Keratinocyte (primary cell): ENCODE data around the gene ZNF613. TPM values are rescaled to one million over a fixed set of nuclear protein-coding genes. Genes with fewer than 3 reads are reported as not detected.

Experiments used
- DNase-seq: peaks from one replicate; pipeline ENCODE4 v3.0.0-alpha.2; 2011; ENCODE audit warnings: low read depth, missing footprints, low spot score
- FAIRE-seq: peaks from 2 replicates; lab custom pipeline; 2011; peaks lifted over from hg19 to GRCh38; lab: Jason Lieb, UNC
- H2AFZ ChIP-seq: 2 replicates; pipeline ENCODE4 v1.6.0; 2012; ENCODE audit warnings: low read length, control low read depth, inconsistent platforms; ENCODE audit not compliant: control insufficient read depth
- H3K27ac ChIP-seq: 2 replicates; pipeline ENCODE4 v1.5.1; 2011; ENCODE audit warnings: low read length; ENCODE audit not compliant: control insufficient read depth, insufficient read depth
- H3K27me3 ChIP-seq: 3 replicates; pipeline ENCODE4 v1.6.0; 2011; ENCODE audit warnings: low read length; ENCODE audit not compliant: control insufficient read depth, insufficient read depth; ENCODE audit errors: extremely low read depth
- H3K36me3 ChIP-seq, 2 experiments: 2 replicates in 1 of 2; 3 replicates in 1 of 2; pipeline ENCODE4 v1.5.1; 2011; ENCODE audit warnings: low read length in 2 of 2, mild to moderate bottlenecking in 1 of 2; ENCODE audit not compliant: control insufficient read depth in 2 of 2, insufficient read depth in 2 of 2; ENCODE audit errors: extremely low read depth in 1 of 2
- H3K4me1 ChIP-seq: 3 replicates; pipeline ENCODE4 v1.5.1; 2011; ENCODE audit warnings: low read length; ENCODE audit not compliant: control insufficient read depth, insufficient read depth; ENCODE audit errors: extremely low read depth
- H3K4me2 ChIP-seq: 3 replicates; pipeline ENCODE4 v1.6.0; 2011; ENCODE audit warnings: low read depth, low read length; ENCODE audit not compliant: control insufficient read depth, insufficient read depth; ENCODE audit errors: extremely low read depth
- H3K4me3 ChIP-seq, 3 experiments: fragments of 200-600 bp in 1 of 3; sonication (generic) in 1 of 3; 2 replicates in 2 of 3; 3 replicates in 1 of 3; pipeline ENCODE4 v1.5.1; 2011 to 2016; ENCODE audit warnings: low read length in 3 of 3, mild to moderate bottlenecking in 3 of 3, control low read depth in 2 of 3, inconsistent platforms in 1 of 3, low read depth in 1 of 3, mixed read lengths in 1 of 3, mixed run types in 1 of 3, moderate library complexity in 1 of 3; ENCODE audit not compliant: control insufficient read depth in 2 of 3, insufficient read depth in 2 of 3; ENCODE audit errors: extremely low read depth in 1 of 3
- H3K79me2 ChIP-seq: 2 replicates; pipeline ENCODE4 v1.6.0; 2012; ENCODE audit warnings: low read length; ENCODE audit not compliant: control insufficient read depth, insufficient read depth
- H3K9ac ChIP-seq: 3 replicates; pipeline ENCODE4 v1.6.0; 2011; ENCODE audit warnings: low read length; ENCODE audit not compliant: control insufficient read depth, insufficient read depth; ENCODE audit errors: extremely low read depth
- H3K9me1 ChIP-seq: 3 replicates; pipeline ENCODE4 v1.6.0; 2011; ENCODE audit warnings: low read length; ENCODE audit not compliant: control insufficient read depth, insufficient read depth; ENCODE audit errors: extremely low read depth
- H3K9me3 ChIP-seq: 2 replicates; pipeline ENCODE4 v1.5.1; 2012; ENCODE audit warnings: low read depth, low read length; ENCODE audit not compliant: control insufficient read depth
- H4K20me1 ChIP-seq: 3 replicates; pipeline ENCODE4 v1.6.0; 2011; ENCODE audit warnings: low read length; ENCODE audit not compliant: control insufficient read depth, insufficient read depth; ENCODE audit errors: extremely low read depth
- CTCF ChIP-seq, 3 experiments: IDR thresholded peaks in 1 of 3; conservative IDR thresholded peaks in 1 of 3; optimal IDR thresholded peaks in 1 of 3; 2 replicates in 2 of 3; 3 replicates in 1 of 3; pipeline versions ENCODE3 to v1.5.1; 2011; ENCODE audit warnings: low read length in 3 of 3, mild to moderate bottlenecking in 3 of 3, moderate library complexity in 2 of 3, control low read depth in 1 of 3, inconsistent platforms in 1 of 3; ENCODE audit not compliant: insufficient read depth in 2 of 3; ENCODE audit errors: extremely low read depth in 1 of 3
- EZH2 ChIP-seq: IDR thresholded peaks from one replicate; pipeline ENCODE4 v1.6.1; 2012; ENCODE audit warnings: inconsistent platforms, mild to moderate bottlenecking, low read length, moderate library complexity
- dilution Hi-C: fragments of 300-500 bp; cut with MboI; formaldehyde crosslinking; loops from one replicate; pipeline ENCODE4 v1.7.0; 2020; ENCODE audit warnings: low sequenced_read_pairs; ENCODE audit not compliant: extremely low pct_ligation_motif_present
- polyA plus RNA-seq, 5 experiments: library from polyadenylated mRNA; depleted of rRNA in 3 of 5; stranded (reverse) in 3 of 5; stranded (forward) in 1 of 5; unstranded in 1 of 5; fragments of >200 nt; gene quantifications; 1 replicate in 1 of 5; 2 replicates in 3 of 5; 3 replicates in 1 of 5; pipeline versions ENCODE4 v1.2.1 to v1.2.3, GENCODE V29; 2011 to 2012; ENCODE audit warnings: missing spikeins in 2 of 5, low read depth in 1 of 5, low replicate concordance in 1 of 5

Gene ZNF613
- polyA plus RNA-seq, 1 donor (not counting 4 experiments of a cell fraction or from before 2014, with no cell fraction given): 4.9 TPM

GRCh38 chr19:51944798-51945552 lies 17.7 kb downstream of the ZNF613 start:
- dilution Hi-C loops: no loop called here
- Histone ChIP-seq H3K9me3 (peaks cover 45% of the 10 kb centered on the region), H3K4me3 (no peak overlapping the region), H3K27me3 (no peaks in the 10 kb centered on the region), H4K20me1 (no peaks in the 10 kb centered on the region), H3K36me3 (peaks cover 4 to 27% of the 10 kb centered on the region in 2 experiments), H2AFZ (no peak overlapping the region), H3K9me1 (no peaks in the 10 kb centered on the region), H3K4me1 (no peaks in the 10 kb centered on the region), H3K27ac (no peak overlapping the region), H3K4me2 (no peak overlapping the region), H3K9ac (no peak overlapping the region), H3K79me2 (no peaks in the 10 kb centered on the region)
- FAIRE-seq (no peak), DNase-seq (no peak)
- TF ChIP-seq CTCF (optimal IDR thresholded peaks at IDR 0.05 in 1 of 3, IDR thresholded peaks at IDR 0.05 in 1 of 3, conservative IDR thresholded peaks at IDR 0.05 in 1 of 3; ENCODE audit: extremely low read depth in 1 of 3, insufficient read depth in 2 of 3, low read length in 3 of 3) (no peak), EZH2 (no peak)

GRCh38 chr19:51946602-51947001 lies 19.3 kb downstream of the ZNF613 start:
- Histone ChIP-seq H2AFZ (no peak overlapping the region), H3K4me2 (no peak overlapping the region), H3K9me1 (no peaks in the 10 kb centered on the region), H3K79me2 (no peaks in the 10 kb centered on the region), H3K27me3 (no peaks in the 10 kb centered on the region), H3K9ac (no peak overlapping the region), H3K9me3 (peaks cover 37% of the 10 kb centered on the region), H3K36me3 (peaks cover 4 to 19% of the 10 kb centered on the region in 2 experiments), H4K20me1 (no peaks in the 10 kb centered on the region), H3K27ac (no peak overlapping the region), H3K4me3 (no peak overlapping the region), H3K4me1 (no peaks in the 10 kb centered on the region)
- FAIRE-seq (no peak), DNase-seq (no peak)
- dilution Hi-C loops: no loop called here
- no peak for TF ChIP-seq CTCF (optimal IDR thresholded peaks at IDR 0.05 in 1 of 3, IDR thresholded peaks at IDR 0.05 in 1 of 3, conservative IDR thresholded peaks at IDR 0.05 in 1 of 3; ENCODE audit: extremely low read depth in 1 of 3, insufficient read depth in 2 of 3, low read length in 3 of 3)
- no peak for TF ChIP-seq EZH2
